ENCODE measurements around the gene SLC24A3.

DNA sequence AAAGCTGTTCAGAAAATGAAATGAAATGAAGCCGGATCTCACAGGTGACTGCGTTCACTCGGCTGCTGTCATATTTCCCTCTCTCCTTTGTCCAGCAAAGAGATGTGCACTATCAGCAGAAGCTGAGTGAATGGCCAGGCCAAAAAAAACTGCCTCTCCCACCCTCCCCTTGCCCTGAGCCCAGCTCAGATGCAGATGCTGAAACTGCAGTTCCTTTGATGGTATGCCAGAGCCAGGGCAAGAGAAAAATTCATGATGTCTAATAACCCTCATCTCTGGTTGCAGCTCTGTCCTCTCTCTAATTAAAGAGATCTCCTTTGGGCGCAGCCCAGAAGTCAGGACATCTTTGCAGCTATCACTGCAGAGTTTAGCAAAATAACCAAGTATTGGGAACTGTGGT is 335.1 kb downstream of the SLC24A3 start:
- no peak for TF ChIP-seq EZH2 (IDR thresholded peaks at IDR 0.05; ENCODE audit: low read depth)
- TF ChIP-seq, protein P1, sequence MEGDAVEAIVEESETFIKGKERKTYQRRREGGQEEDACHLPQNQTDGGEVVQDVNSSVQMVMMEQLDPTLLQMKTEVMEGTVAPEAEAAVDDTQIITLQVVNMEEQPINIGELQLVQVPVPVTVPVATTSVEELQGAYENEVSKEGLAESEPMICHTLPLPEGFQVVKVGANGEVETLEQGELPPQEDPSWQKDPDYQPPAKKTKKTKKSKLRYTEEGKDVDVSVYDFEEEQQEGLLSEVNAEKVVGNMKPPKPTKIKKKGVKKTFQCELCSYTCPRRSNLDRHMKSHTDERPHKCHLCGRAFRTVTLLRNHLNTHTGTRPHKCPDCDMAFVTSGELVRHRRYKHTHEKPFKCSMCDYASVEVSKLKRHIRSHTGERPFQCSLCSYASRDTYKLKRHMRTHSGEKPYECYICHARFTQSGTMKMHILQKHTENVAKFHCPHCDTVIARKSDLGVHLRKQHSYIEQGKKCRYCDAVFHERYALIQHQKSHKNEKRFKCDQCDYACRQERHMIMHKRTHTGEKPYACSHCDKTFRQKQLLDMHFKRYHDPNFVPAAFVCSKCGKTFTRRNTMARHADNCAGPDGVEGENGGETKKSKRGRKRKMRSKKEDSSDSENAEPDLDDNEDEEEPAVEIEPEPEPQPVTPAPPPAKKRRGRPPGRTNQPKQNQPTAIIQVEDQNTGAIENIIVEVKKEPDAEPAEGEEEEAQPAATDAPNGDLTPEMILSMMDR (conservative IDR thresholded peaks at IDR 0.05) = no peak

All from PC-9 (cell line).